ENCODE data around the gene MIOX.

- TF ChIP-seq EGR1 (IDR thresholded peaks at IDR 0.05) (no peak), MAX (IDR thresholded peaks at IDR 0.05) (no peak), EP300 (IDR thresholded peaks at IDR 0.05; ENCODE audit: borderline replicate concordance) (no peak), YY1 (IDR thresholded peaks at IDR 0.05; ENCODE audit: low read depth) (no peak), REST (IDR thresholded peaks at IDR 0.05; ENCODE audit: low read depth) (no peak), FOXM1 (IDR thresholded peaks at IDR 0.05; ENCODE audit: borderline replicate concordance, low read depth) (no peak), TAF1 (IDR thresholded peaks at IDR 0.05; ENCODE audit: low read depth) (no peak), CREB1 (IDR thresholded peaks at IDR 0.05; ENCODE audit: low read depth) (no peak), RAD21 (IDR thresholded peaks at IDR 0.05; ENCODE audit: low read depth) (no peak), CEBPB (IDR thresholded peaks at IDR 0.05) (no peak), USF1 (IDR thresholded peaks at IDR 0.05) (no peak), TCF12 (IDR thresholded peaks at IDR 0.05; ENCODE audit: low read depth) (no peak), NFIC (IDR thresholded peaks at IDR 0.05) (no peak)
These were observed 40.5 kb downstream of the MIOX start for GRCh38 chr22:50526834-50527801.

Measured in Ishikawa (cell line).